ENCODE results near the gene EIF2A. TPM values are rescaled to one million over a fixed set of nuclear protein-coding genes. Genes with fewer than 3 reads are reported as not detected.

Gene EIF2A
- total and polyA plus RNA-seq, 2 of the 13 experiments (the other 11 are each of a cell fraction or from before 2014, with no cell fraction given), result 124 to 139 TPM

GRCh38 chr3:150504483-150504882, 42.1 kb upstream of the EIF2A start (continued):
- no peak for TF ChIP-seq ZHX1 (CRISPR knock-in tag; IDR thresholded peaks at IDR 0.05; ENCODE audit: low read depth)

GRCh38 chr3:150508401-150508800, 38.2 kb upstream of the EIF2A start:
- Histone ChIP-seq H3K79me2 (ENCODE audit: insufficient read depth, low read length) (no peaks in the 10 kb centered on the region), H2AFZ (ENCODE audit: low read length) (no peak overlapping the region), H3K27me3 (ENCODE audit: control insufficient read depth in 1 of 2, insufficient read depth in 2 of 2, low read length in 2 of 2) (no peaks in the 10 kb centered on the region; a peak in 1 of 5 replicates), H3K36me3 (replicated peaks in 1 of 2; ENCODE audit: control insufficient read depth in 1 of 2, insufficient read depth in 2 of 2, low read length in 2 of 2) (no peaks in the 10 kb centered on the region), H3K9ac (ENCODE audit: insufficient read depth, low read depth, low read length) (no peak overlapping the region), H3K27ac (ENCODE audit: extremely low read length, insufficient read depth, low read length) (no peak overlapping the region), H4K20me1 (ENCODE audit: insufficient read depth, low read length) (no peaks in the 10 kb centered on the region), H3K4me2 (ENCODE audit: low read depth, low read length) (no peak overlapping the region), H3K4me3 (replicated peaks in 1 of 3; ENCODE audit: insufficient read depth in 1 of 3, low read depth in 2 of 3, low read length in 3 of 3) (no peak overlapping the region), H3K4me1 (ENCODE audit: insufficient read depth, low read length) (no peaks in the 10 kb centered on the region), H3K9me3 (ENCODE audit: low read length) (no peaks in the 10 kb centered on the region)
- in situ Hi-C loops (cut with HindIII; ENCODE audit: extremely low pct_ligation_motif_present, low pct_unique_long_range_greater_than_20kb), result no loop called here
- BruUV-seq (replicated peaks), result no TSS peak
- ChIA-PET POLR2A (no interaction called here), CTCF (ENCODE audit: low intra/inter-chr PET ratio, low total read pairs) (no interaction called here)
- intact Hi-C loops (cut with micrococcal nuclease; ENCODE audit: unreplicated experiment), result no loop called here
- no peak for DNase-seq (ENCODE audit: low spot score)
- no peak for ATAC-seq
- no peak for FAIRE-seq
- TF ChIP-seq FOSL2 (CRISPR knock-in tag; IDR thresholded peaks at IDR 0.05), result no peak
- TF ChIP-seq AHR (CRISPR knock-in tag; IDR thresholded peaks at IDR 0.05), result no peak
- no peak for TF ChIP-seq ZNF335 (CRISPR knock-in tag; IDR thresholded peaks at IDR 0.05)
- TF ChIP-seq MTF2 (CRISPR knock-in tag; IDR thresholded peaks at IDR 0.05; ENCODE audit: borderline replicate concordance), result no peak
- no peak for TF ChIP-seq NR0B2 (CRISPR knock-in tag; IDR thresholded peaks at IDR 0.05)
- no peak for TF ChIP-seq KLF11 (CRISPR knock-in tag; IDR thresholded peaks at IDR 0.05)
- no peak for TF ChIP-seq MEIS1 (CRISPR knock-in tag; IDR thresholded peaks at IDR 0.05; ENCODE audit: borderline replicate concordance)
- no peak for TF ChIP-seq NFYB (CRISPR knock-in tag; IDR thresholded peaks at IDR 0.05)
- TF ChIP-seq ZNF142 (CRISPR knock-in tag; IDR thresholded peaks at IDR 0.05), result no peak
- no peak for TF ChIP-seq PLRG1 (conservative IDR thresholded peaks at IDR 0.05)
- no peak for TF ChIP-seq CSRNP1 (CRISPR knock-in tag; IDR thresholded peaks at IDR 0.05)
